HepG2 (cell line): ENCODE results near the gene STARD13. TPM values are rescaled to one million over a fixed set of nuclear protein-coding genes. Genes with fewer than 3 reads are reported as not detected.

ENCODE experiments used
- MBD4 ChIP-seq: IDR thresholded peaks from 2 replicates; pipeline ENCODE4 v1.6.1; 2012; ENCODE audit warnings: low read length, inconsistent platforms, borderline replicate concordance
- MIXL1 ChIP-seq: IDR thresholded peaks from 2 replicates; pipeline ENCODE4 v1.6.1; 2016
- ONECUT2 ChIP-seq: sonication (generic); formaldehyde crosslinking; IDR thresholded peaks from 2 replicates; pipeline ENCODE4 v1.4.0; 2020; ENCODE audit warnings: missing genetic modification reagents
- POLR2G ChIP-seq: fragments of 200-400 bp; formaldehyde crosslinking; IDR thresholded peaks from 2 replicates; pipeline ENCODE4 v1.6.1; 2018; ENCODE audit warnings: mild to moderate bottlenecking, low read depth, low read length, moderate library complexity
- SATB2 ChIP-seq: sonication (generic); formaldehyde crosslinking; IDR thresholded peaks from 2 replicates; pipeline ENCODE4 v1.5.0; 2020; ENCODE audit warnings: missing genetic modification reagents
- XRCC5 ChIP-seq: fragments of 200-400 bp; formaldehyde crosslinking; optimal IDR thresholded peaks from 2 replicates; pipeline ENCODE3; 2017; ENCODE audit warnings: mild to moderate bottlenecking, low read length
- ZBTB8A ChIP-seq: sonication (generic); formaldehyde crosslinking; IDR thresholded peaks from 2 replicates; pipeline ENCODE4 v1.4.0; 2020; ENCODE audit warnings: mild to moderate bottlenecking, low read depth, missing genetic modification reagents, borderline replicate concordance
- ZNF143 ChIP-seq: sonication (generic); formaldehyde crosslinking; IDR thresholded peaks from 2 replicates; pipeline ENCODE4 v1.4.0; 2020; ENCODE audit warnings: missing genetic modification reagents
- ZNF670 ChIP-seq: sonication (generic); formaldehyde crosslinking; IDR thresholded peaks from 2 replicates; pipeline ENCODE4 v1.8.0; 2022; ENCODE audit warnings: mild to moderate bottlenecking, missing genetic modification reagents, borderline replicate concordance
- polyA plus RNA-seq, 8 experiments: library from polyadenylated mRNA; depleted of rRNA in 3 of 8; stranded (reverse) in 7 of 8; unstranded in 1 of 8; fragments of >200 nt; fragmentation: Illumina TruSeq in 4 of 8; extraction: Trizol in 4 of 8; gene quantifications; 2 replicates each; pipeline versions ENCODE4 v1.2.1 to v1.2.3, GENCODE V29; 2011 to 2016; ENCODE audit warnings: low read depth in 4 of 8, missing spikeins in 1 of 8, mixed read lengths in 1 of 8; ENCODE audit not compliant: insufficient read depth in 1 of 8
- total RNA-seq, 5 experiments: library from RNA; depleted of rRNA; stranded (reverse); fragments of >200 nt; fragmentation: Illumina TruSeq; extraction: Trizol; gene quantifications; 2 replicates each; pipeline ENCODE4 v1.2.3, GENCODE V29; 2016; ENCODE audit warnings: low read depth in 1 of 5
- TF ChIP-seq, protein P1 (sequence below), 2 experiments: sonication (generic) in 1 of 2; formaldehyde crosslinking in 1 of 2; IDR thresholded peaks; 2 replicates each; pipeline versions ENCODE4 v1.4.0 to v1.6.1; 2016 to 2020; ENCODE audit warnings: borderline replicate concordance in 1 of 2, low read depth in 1 of 2, mild to moderate bottlenecking in 1 of 2, missing genetic modification reagents in 1 of 2
- TF ChIP-seq, protein P2 (sequence below): IDR thresholded peaks from 2 replicates; pipeline ENCODE4 v1.6.1; 2018; ENCODE audit warnings: missing genetic modification reagents, mild to moderate bottlenecking, missing compliant biosample characterization
- TF ChIP-seq, protein P3 (sequence below): sonication (generic); formaldehyde crosslinking; IDR thresholded peaks from 2 replicates; pipeline ENCODE4 v1.5.1; 2020; ENCODE audit warnings: mild to moderate bottlenecking, missing genetic modification reagents, moderate library complexity

The STARD13 gene
- total and polyA plus RNA-seq, 2 of the 13 experiments (the other 11 are each of a cell fraction or from before 2014, with no cell fraction given), result 12.8 to 14.3 TPM

DNA sequence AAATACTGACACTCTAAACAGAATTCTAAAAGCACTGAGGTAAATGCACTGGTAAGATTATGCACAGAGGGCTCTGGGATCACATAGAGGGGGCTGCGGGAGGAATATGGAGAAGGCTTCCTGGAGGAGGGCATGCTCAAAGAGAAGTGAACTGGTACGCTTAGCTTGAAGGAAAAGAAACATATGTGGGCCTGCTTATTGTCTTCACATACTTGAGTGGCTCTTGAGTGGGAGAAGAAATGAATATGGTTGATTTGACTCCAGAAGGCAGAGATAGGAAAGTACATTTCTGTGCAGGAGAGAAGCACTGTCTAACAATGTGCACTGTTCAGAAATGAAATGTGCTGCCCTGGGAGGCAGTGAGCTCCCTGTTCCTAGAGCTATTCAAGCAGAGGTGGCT, 178.2 kb downstream of the STARD13 start (continued):
- TF ChIP-seq ZNF143 (CRISPR knock-in tag) (no peak), XRCC5 (no peak), MIXL1 (CRISPR knock-in tag) (no peak), ONECUT2 (CRISPR knock-in tag) (no peak), ZBTB8A (CRISPR knock-in tag) (no peak), ZNF670 (CRISPR knock-in tag) (no peak), MBD4 (no peak), SATB2 (CRISPR knock-in tag) (no peak), POLR2G (no peak)
- TF ChIP-seq, protein P1, sequence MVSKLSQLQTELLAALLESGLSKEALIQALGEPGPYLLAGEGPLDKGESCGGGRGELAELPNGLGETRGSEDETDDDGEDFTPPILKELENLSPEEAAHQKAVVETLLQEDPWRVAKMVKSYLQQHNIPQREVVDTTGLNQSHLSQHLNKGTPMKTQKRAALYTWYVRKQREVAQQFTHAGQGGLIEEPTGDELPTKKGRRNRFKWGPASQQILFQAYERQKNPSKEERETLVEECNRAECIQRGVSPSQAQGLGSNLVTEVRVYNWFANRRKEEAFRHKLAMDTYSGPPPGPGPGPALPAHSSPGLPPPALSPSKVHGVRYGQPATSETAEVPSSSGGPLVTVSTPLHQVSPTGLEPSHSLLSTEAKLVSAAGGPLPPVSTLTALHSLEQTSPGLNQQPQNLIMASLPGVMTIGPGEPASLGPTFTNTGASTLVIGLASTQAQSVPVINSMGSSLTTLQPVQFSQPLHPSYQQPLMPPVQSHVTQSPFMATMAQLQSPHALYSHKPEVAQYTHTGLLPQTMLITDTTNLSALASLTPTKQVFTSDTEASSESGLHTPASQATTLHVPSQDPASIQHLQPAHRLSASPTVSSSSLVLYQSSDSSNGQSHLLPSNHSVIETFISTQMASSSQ (IDR thresholded peaks at IDR 0.05; ENCODE audit: low read depth), result no peak
- TF ChIP-seq, protein P1 (CRISPR knock-in tag; IDR thresholded peaks at IDR 0.05; ENCODE audit: borderline replicate concordance), result no peak
- TF ChIP-seq, protein P2, sequence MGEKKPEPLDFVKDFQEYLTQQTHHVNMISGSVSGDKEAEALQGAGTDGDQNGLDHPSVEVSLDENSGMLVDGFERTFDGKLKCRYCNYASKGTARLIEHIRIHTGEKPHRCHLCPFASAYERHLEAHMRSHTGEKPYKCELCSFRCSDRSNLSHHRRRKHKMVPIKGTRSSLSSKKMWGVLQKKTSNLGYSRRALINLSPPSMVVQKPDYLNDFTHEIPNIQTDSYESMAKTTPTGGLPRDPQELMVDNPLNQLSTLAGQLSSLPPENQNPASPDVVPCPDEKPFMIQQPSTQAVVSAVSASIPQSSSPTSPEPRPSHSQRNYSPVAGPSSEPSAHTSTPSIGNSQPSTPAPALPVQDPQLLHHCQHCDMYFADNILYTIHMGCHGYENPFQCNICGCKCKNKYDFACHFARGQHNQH (CRISPR knock-in tag), result no peak
- TF ChIP-seq, protein P3, sequence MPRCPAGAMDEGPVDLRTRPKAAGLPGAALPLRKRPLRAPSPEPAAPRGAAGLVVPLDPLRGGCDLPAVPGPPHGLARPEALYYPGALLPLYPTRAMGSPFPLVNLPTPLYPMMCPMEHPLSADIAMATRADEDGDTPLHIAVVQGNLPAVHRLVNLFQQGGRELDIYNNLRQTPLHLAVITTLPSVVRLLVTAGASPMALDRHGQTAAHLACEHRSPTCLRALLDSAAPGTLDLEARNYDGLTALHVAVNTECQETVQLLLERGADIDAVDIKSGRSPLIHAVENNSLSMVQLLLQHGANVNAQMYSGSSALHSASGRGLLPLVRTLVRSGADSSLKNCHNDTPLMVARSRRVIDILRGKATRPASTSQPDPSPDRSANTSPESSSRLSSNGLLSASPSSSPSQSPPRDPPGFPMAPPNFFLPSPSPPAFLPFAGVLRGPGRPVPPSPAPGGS, result no peak
